SK-N-SH (cell line): Measurements from ENCODE around the gene MGAT5B. TPM values are rescaled to one million over a fixed set of nuclear protein-coding genes. Genes with fewer than 3 reads are reported as not detected.
A peak's percentile ranks its signal among the peaks of the same experiment; 100 is the strongest.

Source experiments
- CTCF ChIA-PET: fragments of 300-600, 350-600 bp; formaldehyde crosslinking; extraction: SDS; loops from one replicate; lab custom pipeline; 2021; lab: Yijun Ruan, JAX
- POLR2A ChIA-PET: fragments of 350-600 bp; sonication (Branson Sonifier 250); formaldehyde crosslinking; extraction: SDS; loops from one replicate; lab custom pipeline; 2020; ENCODE audit warnings: antibody characterized with exemption, inconsistent platforms; lab: Yijun Ruan, JAX
- DNase-seq: peaks from one replicate; pipeline ENCODE4 v3.0.0; 2012
- H2AFZ ChIP-seq: fragments of 200-600 bp; sonication (generic); 2 replicates; pipeline ENCODE4 v1.8.1; 2016; ENCODE audit warnings: antibody characterized with exemption, mild to moderate bottlenecking, low read depth
- H3F3A ChIP-seq: fragments of 200-600 bp; sonication (generic); replicated peaks from 2 replicates; pipeline ENCODE3; 2016; ENCODE audit warnings: antibody characterized with exemption, mild to moderate bottlenecking; ENCODE audit not compliant: insufficient read depth
- H3K27ac ChIP-seq, 2 experiments: fragments of 200-500 bp in 1 of 2; fragments of 200-600 bp in 1 of 2; sonication (Bioruptor generic) in 1 of 2; sonication (generic), shearing (Covaris generic) in 1 of 2; 2 replicates each; pipeline versions ENCODE4 v1.5.1 to v1.6.1; 2014 to 2016; ENCODE audit warnings: low read depth in 2 of 2, inconsistent platforms in 1 of 2, low read length in 1 of 2, mild to moderate bottlenecking in 1 of 2, mixed read lengths in 1 of 2
- H3K27me3 ChIP-seq: fragments of 200-600 bp; sonication (generic), shearing (Covaris generic); 2 replicates; pipeline ENCODE4 v1.6.1; 2016; ENCODE audit warnings: mixed run types; ENCODE audit not compliant: insufficient read depth
- H3K36me3 ChIP-seq, 2 experiments: fragments of 200-500 bp in 1 of 2; fragments of 200-600 bp in 1 of 2; sonication (Bioruptor generic) in 1 of 2; sonication (generic) in 1 of 2; replicated peaks in 1 of 2; 2 replicates each; pipeline versions ENCODE3 to v1.5.1; 2014 to 2016; ENCODE audit warnings: low read length in 1 of 2, mild to moderate bottlenecking in 1 of 2; ENCODE audit not compliant: insufficient read depth in 2 of 2, control insufficient read depth in 1 of 2
- H3K4me1 ChIP-seq, 2 experiments: fragments of 200-500 bp in 1 of 2; fragments of 200-600 bp in 1 of 2; sonication (Bioruptor generic) in 1 of 2; sonication (generic), shearing (Covaris generic) in 1 of 2; 2 replicates each; pipeline versions ENCODE4 v1.5.1 to v1.6.1; 2014 to 2016; ENCODE audit warnings: low read depth in 1 of 2, low read length in 1 of 2, mixed run types in 1 of 2; ENCODE audit not compliant: insufficient read depth in 2 of 2, control insufficient read depth in 1 of 2
- H3K4me2 ChIP-seq: fragments of 200-600 bp; sonication (generic), shearing (Covaris generic); 2 replicates; pipeline ENCODE4 v1.6.1; 2017; ENCODE audit warnings: mixed run types
- H3K4me3 ChIP-seq, 2 experiments: fragments of 200-500 bp in 1 of 2; fragments of 200-600 bp in 1 of 2; sonication (Bioruptor generic) in 1 of 2; sonication (generic), shearing (Covaris generic) in 1 of 2; 2 replicates each; pipeline versions ENCODE4 v1.5.1 to v1.8.1; 2014 to 2016; ENCODE audit warnings: low read depth in 2 of 2, inconsistent platforms in 1 of 2, low read length in 1 of 2, mild to moderate bottlenecking in 1 of 2, mixed read lengths in 1 of 2, moderate library complexity in 1 of 2
- H3K79me2 ChIP-seq: fragments of 200-600 bp; sonication (generic); 2 replicates; pipeline ENCODE4 v1.8.1; 2017; ENCODE audit warnings: mild to moderate bottlenecking; ENCODE audit not compliant: insufficient read depth
- H3K9ac ChIP-seq: fragments of 200-600 bp; sonication (generic); 2 replicates; pipeline ENCODE4 v1.6.1; 2017; ENCODE audit warnings: mixed run types
- H3K9me2 ChIP-seq: fragments of 200-600 bp; sonication (generic); 2 replicates; pipeline ENCODE4 v1.6.1; 2017; ENCODE audit warnings: mixed run types
- H3K9me3 ChIP-seq: fragments of 200-600 bp; sonication (generic); 2 replicates; pipeline ENCODE4 v1.6.1; 2017; ENCODE audit warnings: mixed run types, mild to moderate bottlenecking, moderate library complexity
- H4K20me1 ChIP-seq: fragments of 200-600 bp; sonication (generic); 2 replicates; pipeline ENCODE4 v1.6.1; 2017; ENCODE audit warnings: mild to moderate bottlenecking, mixed run types; ENCODE audit not compliant: insufficient read depth
- EP300 ChIP-seq, 2 experiments: IDR thresholded peaks; 2 replicates each; pipeline versions ENCODE4 v1.4.0 to v1.6.1; 2012; ENCODE audit warnings: borderline replicate concordance in 1 of 2, low read depth in 1 of 2, low read length in 1 of 2
- FOSL2 ChIP-seq: IDR thresholded peaks from 2 replicates; pipeline ENCODE4 v1.4.0; 2012; ENCODE audit warnings: low read depth, mild to moderate bottlenecking, moderate library complexity, borderline replicate concordance
- FOXM1 ChIP-seq: IDR thresholded peaks from 2 replicates; pipeline ENCODE4 v1.4.0; 2012; ENCODE audit warnings: low read depth, mild to moderate bottlenecking
- GABPA ChIP-seq: IDR thresholded peaks from 2 replicates; pipeline ENCODE4 v1.4.0; 2012; ENCODE audit warnings: low read depth, mild to moderate bottlenecking
- GATA2 ChIP-seq: sonication (generic); formaldehyde crosslinking; IDR thresholded peaks from 2 replicates; pipeline ENCODE4 v1.5.0; 2020; ENCODE audit warnings: mild to moderate bottlenecking, missing genetic modification reagents
- IRF3 ChIP-seq: fragments of 150-350 bp; IDR thresholded peaks from 2 replicates; pipeline ENCODE4 v1.6.1; 2016; ENCODE audit warnings: mild to moderate bottlenecking, low read depth, low read length
- JUND ChIP-seq: IDR thresholded peaks from 2 replicates; pipeline ENCODE4 v1.4.0; 2012
- MEF2A ChIP-seq: IDR thresholded peaks from 2 replicates; pipeline ENCODE4 v1.4.0; 2012; ENCODE audit warnings: low read depth, borderline replicate concordance
- MXI1 ChIP-seq: IDR thresholded peaks from 2 replicates; pipeline ENCODE4 v1.6.1; 2012; ENCODE audit warnings: mild to moderate bottlenecking, low read depth, low read length, improper control_type of control experiment
- NFIC ChIP-seq: IDR thresholded peaks from 2 replicates; pipeline ENCODE4 v1.4.0; 2012; ENCODE audit warnings: borderline replicate concordance
- NRF1 ChIP-seq: IDR thresholded peaks from 2 replicates; pipeline ENCODE4 v1.6.1; 2012; ENCODE audit warnings: low read depth, mild to moderate bottlenecking, low read length
- POLR2AphosphoS5 ChIP-seq: IDR thresholded peaks from 2 replicates; pipeline ENCODE4 v1.6.1; 2012; ENCODE audit warnings: low read depth, low read length
- RAD21 ChIP-seq: IDR thresholded peaks from 2 replicates; pipeline ENCODE4 v1.6.1; 2012; ENCODE audit warnings: mild to moderate bottlenecking, low read length
- RFX5 ChIP-seq: IDR thresholded peaks from 2 replicates; pipeline ENCODE4 v1.6.1; 2012; ENCODE audit warnings: mild to moderate bottlenecking, improper control_type of control experiment, low read length
- RXRA ChIP-seq: IDR thresholded peaks from 2 replicates; pipeline ENCODE4 v1.4.0; 2012; ENCODE audit warnings: low read depth, mild to moderate bottlenecking, borderline replicate concordance
- SIN3A ChIP-seq: IDR thresholded peaks from 2 replicates; pipeline ENCODE4 v1.6.1; 2012; ENCODE audit warnings: low read depth, mild to moderate bottlenecking, low read length, moderate library complexity, borderline replicate concordance
- SMC3 ChIP-seq: IDR thresholded peaks from 2 replicates; pipeline ENCODE4 v1.6.1; 2012; ENCODE audit warnings: low read depth, low read length, improper control_type of control experiment
- TAF1 ChIP-seq: IDR thresholded peaks from 2 replicates; pipeline ENCODE4 v1.6.1; 2012; ENCODE audit warnings: low read depth, mild to moderate bottlenecking, low read length, moderate library complexity, borderline replicate concordance
- TEAD4 ChIP-seq: IDR thresholded peaks from 2 replicates; pipeline ENCODE4 v1.4.0; 2012; ENCODE audit warnings: mild to moderate bottlenecking, borderline replicate concordance; ENCODE audit not compliant: insufficient read depth
- WGBS: methylation state at CpG from one replicate; pipeline ENCODE4 v1.1.6; 2017; ENCODE audit warnings: low lambda C conversion rate; 5-methylcytosine and 5-hydroxymethylcytosine counted together
- polyA plus RNA-seq, 3 experiments: library from polyadenylated mRNA; depleted of rRNA; stranded (reverse); fragments of >200 nt; gene quantifications; 2 replicates each; pipeline ENCODE4 v1.2.3, GENCODE V29; 2012
- TF ChIP-seq, protein P1 (sequence below): IDR thresholded peaks from 2 replicates; pipeline ENCODE4 v1.4.0; 2012; ENCODE audit warnings: low read depth, borderline replicate concordance
- TF ChIP-seq, protein P2 (sequence below): fragments of 200-600 bp; sonication (generic); IDR thresholded peaks from 2 replicates; pipeline ENCODE4 v1.6.1; 2017; ENCODE audit warnings: antibody characterized with exemption, mild to moderate bottlenecking, moderate library complexity
- TF ChIP-seq, protein P3 (sequence below): IDR thresholded peaks from 2 replicates; pipeline ENCODE4 v1.4.0; 2012; ENCODE audit warnings: low read depth, borderline replicate concordance

MGAT5B gene
- polyA plus RNA-seq, 1 of the 3 experiments (the other 2 are of a cell fraction) = 13.8 TPM

GRCh38 chr17:76873856-76874255 lies 5.7 kb downstream of the MGAT5B start:
- Histone ChIP-seq H3K9me3 (no peaks in the 10 kb centered on the region), H3K9ac (no peak overlapping the region)
- TF ChIP-seq RXRA (no peak), MEF2A (no peak), RAD21 (no peak), NRF1 (no peak), FOSL2 (no peak), MXI1 (no peak)
- TF ChIP-seq, all 33 proteins: peak for 0
- POLR2A ChIA-PET = no interaction called here
- WGBS = 80% methylated on average over 4 of the region's 4 CpGs
- no peak for DNase-seq
- Histone ChIP-seq H3K27ac (no peak overlapping the region), H3K79me2 (peaks cover 48% of the 10 kb centered on the region), H3K27me3 (no peaks in the 10 kb centered on the region), H3K9me2 (no peaks in the 10 kb centered on the region), H3K4me1 (peaks cover 9 to 30% of the 10 kb centered on the region in 2 experiments; a peak in 3 of 4 replicates), H3K36me3 (peaks cover 0 to 15% of the 10 kb centered on the region in 2 experiments), H3K4me2 (peak overlapping the region; percentile 65), H3F3A (peaks cover 20% of the 10 kb centered on the region), H3K4me3 (no peak overlapping the region), H4K20me1 (peaks cover 6% of the 10 kb centered on the region; the same call in 1 of the 2 replicates), H2AFZ (no peak overlapping the region)
- CTCF ChIA-PET = interaction anchor here (12.2 kb wide), 1 partner anchor 189 kb away, joined by 594 read pairs; no protein-coding TSS in a partner anchor

DNA sequence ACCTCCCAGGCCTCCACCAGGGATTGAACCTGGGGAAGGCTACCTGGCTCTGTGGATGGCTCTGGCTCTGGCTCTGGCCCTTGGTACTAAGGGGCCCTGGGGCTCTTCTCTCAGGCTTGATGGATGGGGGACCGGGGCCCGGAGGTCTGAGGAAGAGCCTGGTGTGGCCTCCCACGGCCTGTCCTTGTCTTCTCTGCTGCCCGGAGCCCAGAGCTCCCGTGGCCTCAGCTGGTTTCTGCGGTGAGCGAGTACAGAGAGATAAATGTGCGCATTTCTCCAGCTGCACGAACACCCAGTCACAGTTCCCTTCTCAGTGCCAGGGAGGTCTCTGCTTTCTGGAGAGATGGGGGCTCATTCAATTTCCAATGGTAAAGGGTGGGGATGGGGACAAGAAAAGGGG lies 9.2 kb downstream of the MGAT5B start:
- Histone ChIP-seq H3F3A (peaks cover 5% of the 10 kb centered on the region), H3K9me2 (no peaks in the 10 kb centered on the region), H3K27me3 (no peaks in the 10 kb centered on the region), H3K9ac (no peak overlapping the region), H4K20me1 (peaks cover 26% of the 10 kb centered on the region; the same call in 1 of the 2 replicates), H3K4me2 (no peak overlapping the region), H3K9me3 (no peaks in the 10 kb centered on the region), H3K4me1 (peaks cover 0 to 15% of the 10 kb centered on the region in 2 experiments; a peak in 3 of 4 replicates), H3K36me3 (peaks cover 2 to 15% of the 10 kb centered on the region in 2 experiments), H2AFZ (no peak overlapping the region), H3K27ac (no peak overlapping the region), H3K79me2 (peaks cover 26% of the 10 kb centered on the region), H3K4me3 (no peak overlapping the region)
- ChIA-PET CTCF (interaction anchor here (1.3 to 6.2 kb wide), 4 partner anchors 8 to 189 kb away, joined by 5 to 56 read pairs (median 25); partner anchors contain the start of gene MGAT5B), POLR2A (no interaction called here)
- DNase-seq = no peak
- no peak for TF ChIP-seq MXI1
- TF ChIP-seq, protein P1, sequence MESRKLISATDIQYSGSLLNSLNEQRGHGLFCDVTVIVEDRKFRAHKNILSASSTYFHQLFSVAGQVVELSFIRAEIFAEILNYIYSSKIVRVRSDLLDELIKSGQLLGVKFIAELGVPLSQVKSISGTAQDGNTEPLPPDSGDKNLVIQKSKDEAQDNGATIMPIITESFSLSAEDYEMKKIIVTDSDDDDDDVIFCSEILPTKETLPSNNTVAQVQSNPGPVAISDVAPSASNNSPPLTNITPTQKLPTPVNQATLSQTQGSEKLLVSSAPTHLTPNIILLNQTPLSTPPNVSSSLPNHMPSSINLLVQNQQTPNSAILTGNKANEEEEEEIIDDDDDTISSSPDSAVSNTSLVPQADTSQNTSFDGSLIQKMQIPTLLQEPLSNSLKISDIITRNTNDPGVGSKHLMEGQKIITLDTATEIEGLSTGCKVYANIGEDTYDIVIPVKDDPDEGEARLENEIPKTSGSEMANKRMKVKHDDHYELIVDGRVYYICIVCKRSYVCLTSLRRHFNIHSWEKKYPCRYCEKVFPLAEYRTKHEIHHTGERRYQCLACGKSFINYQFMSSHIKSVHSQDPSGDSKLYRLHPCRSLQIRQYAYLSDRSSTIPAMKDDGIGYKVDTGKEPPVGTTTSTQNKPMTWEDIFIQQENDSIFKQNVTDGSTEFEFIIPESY = no peak
- TF ChIP-seq SIN3A = no peak
- no peak for TF ChIP-seq FOXM1
- TF ChIP-seq GATA2 (CRISPR knock-in tag) = no peak
- no peak for TF ChIP-seq EP300 (IDR thresholded peaks at IDR 0.05; ENCODE audit: borderline replicate concordance in 1 of 2, low read depth in 1 of 2, low read length in 1 of 2)
- TF ChIP-seq NRF1 = no peak
- no peak for TF ChIP-seq GABPA
- TF ChIP-seq, protein P2, sequence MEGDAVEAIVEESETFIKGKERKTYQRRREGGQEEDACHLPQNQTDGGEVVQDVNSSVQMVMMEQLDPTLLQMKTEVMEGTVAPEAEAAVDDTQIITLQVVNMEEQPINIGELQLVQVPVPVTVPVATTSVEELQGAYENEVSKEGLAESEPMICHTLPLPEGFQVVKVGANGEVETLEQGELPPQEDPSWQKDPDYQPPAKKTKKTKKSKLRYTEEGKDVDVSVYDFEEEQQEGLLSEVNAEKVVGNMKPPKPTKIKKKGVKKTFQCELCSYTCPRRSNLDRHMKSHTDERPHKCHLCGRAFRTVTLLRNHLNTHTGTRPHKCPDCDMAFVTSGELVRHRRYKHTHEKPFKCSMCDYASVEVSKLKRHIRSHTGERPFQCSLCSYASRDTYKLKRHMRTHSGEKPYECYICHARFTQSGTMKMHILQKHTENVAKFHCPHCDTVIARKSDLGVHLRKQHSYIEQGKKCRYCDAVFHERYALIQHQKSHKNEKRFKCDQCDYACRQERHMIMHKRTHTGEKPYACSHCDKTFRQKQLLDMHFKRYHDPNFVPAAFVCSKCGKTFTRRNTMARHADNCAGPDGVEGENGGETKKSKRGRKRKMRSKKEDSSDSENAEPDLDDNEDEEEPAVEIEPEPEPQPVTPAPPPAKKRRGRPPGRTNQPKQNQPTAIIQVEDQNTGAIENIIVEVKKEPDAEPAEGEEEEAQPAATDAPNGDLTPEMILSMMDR = no peak
- no peak for TF ChIP-seq TEAD4
- TF ChIP-seq, protein P3, sequence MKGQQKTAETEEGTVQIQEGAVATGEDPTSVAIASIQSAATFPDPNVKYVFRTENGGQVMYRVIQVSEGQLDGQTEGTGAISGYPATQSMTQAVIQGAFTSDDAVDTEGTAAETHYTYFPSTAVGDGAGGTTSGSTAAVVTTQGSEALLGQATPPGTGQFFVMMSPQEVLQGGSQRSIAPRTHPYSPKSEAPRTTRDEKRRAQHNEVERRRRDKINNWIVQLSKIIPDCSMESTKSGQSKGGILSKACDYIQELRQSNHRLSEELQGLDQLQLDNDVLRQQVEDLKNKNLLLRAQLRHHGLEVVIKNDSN = no peak
- no peak for TF ChIP-seq POLR2AphosphoS5
- TF ChIP-seq IRF3 = no peak
- TF ChIP-seq TAF1 = no peak
- TF ChIP-seq RFX5 = no peak
- TF ChIP-seq RXRA = no peak
- no peak for TF ChIP-seq JUND
- no peak for TF ChIP-seq NFIC
- TF ChIP-seq SMC3 = no peak
- WGBS = 92% methylated on average over 9 of the region's 9 CpGs
